SH-SY5Y (cell line): ENCODE data around the gene FSHB.

Experiments
- GATA2 ChIP-seq: IDR thresholded peaks from 2 replicates; pipeline ENCODE4 v1.6.1; 2011; ENCODE audit warnings: mild to moderate bottlenecking, low read depth, low read length
- GATA3 ChIP-seq: IDR thresholded peaks from 2 replicates; pipeline ENCODE4 v1.6.1; 2011; ENCODE audit warnings: low read depth, mild to moderate bottlenecking, low read length, moderate library complexity

The FSHB gene

GRCh38 chr11:30254307-30255298 lies 23.8 kb downstream of the FSHB start:
- TF ChIP-seq GATA3 (no peak), GATA2 (no peak)

GRCh38 chr11:30255637-30256036 lies 24.8 kb downstream of the FSHB start:
- TF ChIP-seq GATA3: no peak
- no peak for TF ChIP-seq GATA2

GRCh38 chr11:30257058-30257457 lies 26.2 kb downstream of the FSHB start:
- TF ChIP-seq GATA3 (no peak), GATA2 (no peak)

GRCh38 chr11:30258679-30259078 lies 27.9 kb downstream of the FSHB start:
- TF ChIP-seq GATA2 (no peak), GATA3 (no peak)

- TF ChIP-seq GATA3: no peak
- TF ChIP-seq GATA2: no peak
These were observed 30.0 kb downstream of the FSHB start for GRCh38 chr11:30260813-30261212.

GRCh38 chr11:30261821-30262220 lies 31.0 kb downstream of the FSHB start:
- no peak for TF ChIP-seq GATA2
- no peak for TF ChIP-seq GATA3

- TF ChIP-seq GATA2 (no peak), GATA3 (no peak)
These were observed 39.9 kb downstream of the FSHB start for GRCh38 chr11:30270671-30271070.

GRCh38 chr11:30277176-30277575 lies 46.4 kb downstream of the FSHB start:
- TF ChIP-seq GATA3 (no peak), GATA2 (no peak)

GRCh38 chr11:30279796-30280195 lies 49.0 kb downstream of the FSHB start:
- TF ChIP-seq GATA3 (no peak), GATA2 (no peak)

GRCh38 chr11:30281476-30282288 lies 50.9 kb downstream of the FSHB start:
- no peak for TF ChIP-seq GATA3
- no peak for TF ChIP-seq GATA2

GRCh38 chr11:30282289-30282631 lies 51.4 kb downstream of the FSHB start:
- TF ChIP-seq GATA2 (no peak), GATA3 (no peak)
